Activated CD4-positive, CD25-positive, alpha-beta regulatory T cell treated with anti-CD3 and anti-CD28 coated beads, Interleukin-2, amount 50 U/mL, for 16 hours (primary cell): ENCODE measurements around the gene C1QTNF9.
"Not testable (repeated sequence)": the region's sequence is repeated elsewhere in the genome, so short reads cannot be mapped to it uniquely, and the experiment has no call there.

Experiments used
- DNase-seq: peaks from one replicate; pipeline ENCODE4 v3.0.0-alpha.2; 2020; ENCODE audit warnings: low read depth, low spot score

C1QTNF9 gene, protein sequence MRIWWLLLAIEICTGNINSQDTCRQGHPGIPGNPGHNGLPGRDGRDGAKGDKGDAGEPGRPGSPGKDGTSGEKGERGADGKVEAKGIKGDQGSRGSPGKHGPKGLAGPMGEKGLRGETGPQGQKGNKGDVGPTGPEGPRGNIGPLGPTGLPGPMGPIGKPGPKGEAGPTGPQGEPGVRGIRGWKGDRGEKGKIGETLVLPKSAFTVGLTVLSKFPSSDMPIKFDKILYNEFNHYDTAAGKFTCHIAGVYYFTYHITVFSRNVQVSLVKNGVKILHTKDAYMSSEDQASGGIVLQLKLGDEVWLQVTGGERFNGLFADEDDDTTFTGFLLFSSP

DNA sequence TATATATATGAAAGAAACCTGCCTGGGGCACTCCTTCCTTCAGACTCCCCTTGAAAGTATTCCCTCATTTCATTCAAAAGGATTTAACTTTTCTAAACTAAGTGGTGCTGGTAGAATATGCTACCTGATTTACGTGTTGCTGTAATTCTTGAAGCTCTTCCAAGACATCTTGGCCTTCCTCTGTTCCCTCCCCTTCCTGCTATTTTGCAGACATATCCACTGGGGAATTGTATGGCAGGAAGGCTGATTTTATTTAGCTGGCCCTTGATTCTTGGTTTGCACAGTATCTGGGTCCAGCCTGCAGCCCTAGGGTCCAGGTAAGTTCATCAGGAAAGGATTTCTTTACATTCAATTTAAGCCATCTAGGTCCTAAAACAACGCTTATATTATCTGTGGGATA, at the start of gene C1QTNF9:
TSS of gene C1QTNF9 (plus strand) at position 281 of the 400 bp plus-strand sequence. CDS start 6,424 bp downstream, outside the sequence.
- not testable (repeated sequence) for DNase-seq

DNA sequence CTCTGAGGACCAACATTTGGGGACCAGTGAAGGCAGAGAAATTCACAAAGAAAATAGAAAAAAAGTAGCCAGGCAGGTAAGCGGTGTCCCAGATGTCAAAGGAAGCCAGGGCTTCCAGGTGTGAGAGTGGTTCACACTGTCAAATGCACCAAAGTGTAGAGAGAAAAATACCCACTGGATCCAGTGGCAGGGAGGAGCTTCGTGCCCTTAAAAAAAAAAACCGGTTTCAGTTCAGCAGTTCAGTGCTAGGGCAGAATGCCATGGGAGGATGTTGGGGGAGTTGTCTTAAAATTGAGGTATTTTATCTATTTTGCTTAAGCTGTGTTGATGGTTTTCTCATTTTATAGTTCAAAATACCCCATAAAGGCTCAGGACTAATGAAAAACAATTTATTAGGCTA, 47.8 kb upstream of the C1QTNF9 start:
- no peak for DNase-seq

DNA sequence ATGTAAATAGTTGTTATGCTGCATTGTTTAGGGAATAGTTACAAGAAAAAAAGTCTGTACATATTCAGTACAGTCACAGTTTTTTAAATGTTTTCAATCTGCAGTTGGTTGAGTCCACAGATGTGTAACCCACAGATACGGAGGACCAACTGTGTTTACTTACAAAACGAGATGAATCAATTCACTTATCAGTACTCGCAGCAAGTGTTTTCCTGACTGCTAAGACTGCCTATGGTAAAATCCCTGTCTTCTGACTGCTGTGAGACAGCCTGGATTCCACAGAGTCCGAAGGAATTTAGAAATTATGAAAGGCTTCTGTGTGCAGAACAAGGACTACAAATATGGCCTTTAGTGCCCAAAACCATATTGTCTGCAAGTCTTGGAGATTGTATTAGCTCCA, 45.7 kb upstream of the C1QTNF9 start:
- DNase-seq: no peak

DNA sequence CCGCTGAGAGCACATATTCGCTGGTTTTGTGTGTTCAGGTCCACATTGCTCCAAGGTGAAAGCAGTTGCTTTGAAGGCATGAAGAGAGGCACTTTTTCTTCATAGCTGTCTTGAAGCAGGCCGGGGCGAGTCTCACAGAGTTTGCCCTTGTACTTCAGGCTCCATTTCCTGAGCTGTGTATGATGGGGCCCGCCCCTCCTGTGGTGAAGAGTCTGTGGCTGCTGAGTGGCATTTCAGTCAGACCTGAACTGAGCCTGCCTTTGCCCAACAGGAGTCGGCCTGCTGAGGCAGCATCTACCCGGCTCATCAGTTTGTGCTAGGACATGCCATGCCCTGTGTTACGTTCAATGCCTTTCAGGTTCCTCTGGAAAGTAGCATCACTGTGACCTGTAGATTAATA, 44.4 kb upstream of the C1QTNF9 start:
- peak; percentile 66 for DNase-seq

DNA sequence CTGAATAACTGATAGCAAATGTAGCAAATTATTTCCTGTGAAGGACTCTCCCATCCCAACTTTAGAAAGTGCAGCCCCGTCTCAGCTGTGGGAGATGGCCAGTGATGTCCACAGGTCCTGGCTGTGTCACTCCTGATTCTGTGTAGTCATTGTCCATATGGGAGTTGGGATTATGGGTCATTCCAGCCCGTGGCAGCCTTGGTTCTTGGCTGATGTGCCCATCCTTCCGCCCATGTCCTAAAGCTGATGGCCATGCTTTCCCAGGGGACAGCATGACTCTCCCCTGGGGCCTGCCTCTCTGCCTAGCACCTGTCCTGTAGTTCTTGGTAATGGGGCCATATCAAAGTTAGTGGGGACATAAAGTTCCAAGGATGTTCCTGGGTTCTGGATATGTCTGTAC, 43.9 kb upstream of the C1QTNF9 start:
- DNase-seq: no peak

DNA sequence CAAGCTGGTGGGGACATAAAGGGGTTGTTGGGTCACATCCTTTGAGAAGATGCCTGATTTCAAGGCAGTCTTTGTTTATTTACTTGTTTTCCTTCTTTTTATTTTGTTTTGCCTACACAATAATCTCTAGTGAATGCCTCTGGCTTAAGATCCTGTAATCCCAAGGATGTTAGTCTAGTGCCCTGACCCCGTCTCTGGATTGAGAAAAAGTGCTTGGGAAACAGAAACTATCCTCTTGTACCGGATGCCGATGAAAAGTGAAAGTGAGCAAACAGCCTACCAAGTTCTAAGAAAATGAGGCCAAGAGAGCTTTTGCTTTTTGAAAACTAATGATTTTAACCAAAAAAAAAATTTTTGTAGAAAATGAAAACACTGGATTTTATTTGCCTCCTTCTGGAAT, 42.1 kb upstream of the C1QTNF9 start:
- DNase-seq: no peak

DNA sequence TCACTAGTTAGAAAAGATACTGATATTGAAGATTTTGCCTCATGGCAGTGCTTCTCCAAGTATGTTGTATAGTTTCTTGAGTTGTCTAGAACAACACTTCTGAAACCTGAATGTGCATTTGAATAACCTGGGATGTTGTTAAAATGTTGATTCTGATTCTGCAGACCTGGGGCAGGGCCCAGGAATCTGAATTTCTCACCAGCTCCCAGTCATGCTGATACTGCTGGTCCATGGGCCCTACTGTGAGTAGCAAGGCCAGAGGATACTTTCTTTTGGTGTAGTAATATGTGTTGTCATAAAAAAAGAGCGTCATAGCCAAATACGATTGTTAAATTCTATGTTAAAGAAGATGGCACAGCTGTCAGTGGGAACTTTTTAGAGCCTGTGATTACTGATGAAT, 41.6 kb upstream of the C1QTNF9 start:
- DNase-seq: no peak

DNA sequence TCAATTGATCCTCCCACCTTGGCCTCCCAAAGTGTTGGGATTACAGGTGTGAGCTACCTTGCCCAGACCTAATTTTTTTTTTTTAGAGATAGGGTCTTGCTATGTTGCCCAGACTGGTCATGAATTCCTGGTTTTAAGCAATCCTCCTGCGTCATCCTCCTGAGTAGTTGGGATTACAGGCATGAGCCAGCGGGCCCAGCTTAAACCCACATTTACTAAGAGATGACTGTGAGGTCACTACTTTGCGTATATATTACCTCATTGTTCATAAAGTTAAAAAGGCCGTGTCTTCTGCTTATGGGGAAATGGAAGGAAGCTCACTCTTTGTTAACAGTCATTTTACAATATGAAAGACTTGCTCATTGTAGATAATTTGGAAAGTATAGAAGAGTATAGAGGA, 39.6 kb upstream of the C1QTNF9 start:
- DNase-seq: no peak

DNA sequence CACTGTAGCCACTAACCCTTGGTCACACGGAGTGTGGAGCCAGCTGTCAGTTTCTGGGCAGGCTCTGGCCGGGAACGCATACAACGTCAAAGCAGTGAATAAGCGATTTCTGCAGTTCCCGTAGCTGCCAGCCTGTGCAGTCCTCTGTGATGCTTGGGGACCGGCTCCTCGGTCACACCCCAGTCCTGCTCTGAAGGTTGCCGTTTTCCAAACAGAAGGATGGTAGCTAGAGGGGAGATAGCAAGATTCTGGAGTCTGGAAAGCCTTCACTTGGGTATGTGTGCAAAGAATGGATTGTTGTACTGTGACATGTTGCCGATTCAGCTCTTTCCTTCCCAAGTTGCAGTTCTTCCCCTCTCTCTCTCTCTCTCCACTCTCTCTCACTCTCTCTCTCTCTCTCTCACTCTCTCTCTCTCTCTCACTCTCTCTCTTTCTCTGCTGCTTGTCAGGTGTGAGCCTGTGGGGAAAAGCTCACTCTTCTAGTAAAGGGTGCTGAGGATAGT, 38.7 kb upstream of the C1QTNF9 start:
- DNase-seq: no peak

DNA sequence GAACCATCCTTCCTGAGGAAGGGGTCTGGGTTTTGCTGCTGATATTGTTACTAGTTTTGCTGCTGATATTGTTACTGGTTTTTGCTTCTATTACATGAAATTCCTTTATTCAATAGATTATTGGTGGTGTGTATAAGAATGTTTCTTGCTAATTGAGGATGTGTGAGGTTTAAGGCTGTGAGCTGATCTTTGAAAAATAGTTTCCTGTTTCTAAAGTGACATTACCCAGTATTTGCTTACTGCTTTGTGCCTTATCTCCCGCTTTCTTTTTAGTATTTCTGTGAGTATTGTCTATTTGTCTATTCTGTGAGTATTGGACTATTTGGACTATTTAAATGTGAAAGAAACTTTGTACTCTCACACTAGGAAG, 38.2 kb upstream of the C1QTNF9 start:
- DNase-seq: no peak

DNA sequence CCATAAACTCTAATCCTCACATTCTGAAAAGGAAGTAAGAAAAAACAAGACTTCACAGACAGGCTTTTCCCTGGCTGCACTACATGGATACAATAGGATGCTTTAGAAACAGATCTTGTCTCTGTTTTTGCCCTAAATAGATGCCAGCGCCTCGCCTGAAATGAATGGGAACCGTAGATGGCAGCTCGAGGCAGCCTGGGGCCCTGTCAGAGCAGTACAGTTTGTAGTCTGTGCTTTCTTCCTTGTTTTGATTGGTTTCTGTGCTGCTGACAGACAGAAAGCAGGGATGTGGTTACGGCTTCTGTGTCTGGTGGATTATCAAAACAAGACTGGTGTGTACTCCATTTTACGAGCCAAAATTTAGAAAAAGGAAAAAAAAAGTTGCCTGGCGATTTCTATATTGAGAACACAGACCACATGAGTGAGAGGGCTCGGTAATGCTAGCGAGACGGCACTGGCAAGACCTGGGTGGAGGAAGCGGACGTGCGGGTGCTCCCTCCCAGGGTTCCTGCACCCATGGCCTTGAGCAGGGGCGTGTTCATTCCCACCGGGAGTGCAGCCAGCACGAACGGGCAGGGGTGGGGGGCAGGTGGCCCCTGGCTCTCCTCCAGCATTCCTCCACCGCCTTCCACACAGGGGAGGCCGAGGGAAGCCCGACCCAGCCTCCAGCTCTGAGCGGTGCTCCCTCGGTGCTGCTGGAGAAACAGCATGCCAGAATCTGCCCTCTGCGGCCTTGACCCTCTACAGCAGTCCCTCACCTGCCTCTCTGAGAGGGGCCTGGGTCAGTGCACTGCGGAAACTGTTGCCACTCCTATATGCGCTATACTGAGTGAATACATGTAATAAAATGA, 37.6 kb upstream of the C1QTNF9 start:
- DNase-seq: peak; percentile 51

DNA sequence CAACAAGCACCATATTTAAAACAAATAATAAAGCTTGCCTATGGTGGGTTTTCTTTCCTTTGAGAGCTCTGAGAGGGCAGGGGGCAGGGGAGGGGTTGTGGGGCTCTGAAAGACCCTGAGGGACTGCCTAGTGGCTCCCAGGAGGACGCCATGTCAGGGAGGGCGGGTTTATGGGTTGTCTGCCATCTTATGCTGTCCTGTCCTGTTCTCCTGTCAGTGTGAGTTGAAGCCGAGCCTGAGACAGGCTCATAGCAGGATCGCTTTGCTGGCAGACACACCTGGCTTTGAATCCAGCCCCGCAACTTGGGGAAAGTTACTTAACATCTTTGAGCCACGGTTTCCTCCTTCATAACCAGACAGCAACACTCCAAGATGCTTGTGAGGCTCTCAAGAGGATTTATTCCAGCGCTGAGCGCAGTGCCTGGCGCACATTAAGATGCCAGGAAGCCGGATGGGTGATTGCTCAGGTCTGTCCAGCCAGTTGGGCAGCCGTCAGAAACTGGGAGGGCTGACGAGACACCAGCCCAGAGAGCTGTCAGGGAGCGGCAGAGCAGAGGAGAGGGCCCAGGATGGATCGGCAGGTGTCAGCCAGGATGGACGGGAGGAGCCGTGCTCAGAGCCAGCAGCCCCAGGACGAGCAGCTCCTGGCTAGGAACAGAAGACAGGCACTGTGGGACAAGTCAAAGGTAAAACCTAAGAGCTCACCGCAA, 36.8 kb upstream of the C1QTNF9 start:
- DNase-seq: no peak

DNA sequence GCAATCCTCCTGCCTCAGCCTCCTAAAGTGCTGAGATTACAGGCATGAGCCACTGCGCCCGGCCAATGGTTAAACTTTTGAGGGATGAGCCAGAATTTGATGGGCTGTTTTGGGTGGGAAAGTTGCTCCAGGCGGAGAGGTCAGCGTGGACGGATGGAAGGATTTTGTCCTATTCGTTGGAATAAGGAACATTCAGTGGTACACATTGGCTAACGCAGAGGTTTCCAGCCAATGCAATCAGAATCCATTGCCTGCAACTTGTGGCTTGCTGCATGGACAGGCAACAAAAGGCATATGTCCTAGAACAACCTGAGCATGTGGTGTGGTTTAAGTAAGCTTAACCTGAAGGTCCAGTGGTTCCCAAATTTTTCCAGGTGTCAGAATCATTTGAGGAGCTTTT, 35.5 kb upstream of the C1QTNF9 start:
- DNase-seq: no peak

DNA sequence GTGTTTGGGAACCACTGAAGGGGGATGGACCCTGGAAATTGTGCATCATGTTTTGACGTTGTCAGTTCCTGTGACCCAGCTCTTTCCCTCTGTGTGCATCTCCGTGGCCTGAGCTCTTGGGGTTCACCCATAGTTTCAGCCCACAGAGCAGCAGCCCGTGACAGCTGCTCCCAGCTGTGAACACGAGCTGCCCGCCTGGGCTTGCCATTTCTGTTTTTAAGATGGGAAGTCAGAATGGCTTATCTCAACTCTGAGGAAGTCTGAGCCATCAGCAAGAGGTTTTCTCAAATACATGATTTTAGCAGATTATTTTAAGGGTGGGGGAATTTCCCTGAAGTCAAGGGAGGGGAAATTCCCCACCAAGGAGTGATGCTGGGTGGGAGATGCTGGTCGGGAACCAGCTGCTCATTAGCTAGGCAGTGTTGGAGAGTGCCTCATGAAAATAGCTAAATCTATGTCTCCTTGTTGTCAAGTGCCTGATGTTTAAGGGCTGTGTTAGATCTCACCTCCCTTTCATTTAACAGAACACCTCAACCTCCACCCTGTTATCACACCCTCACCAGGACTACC, 34.8 kb upstream of the C1QTNF9 start:
- no peak for DNase-seq

DNA sequence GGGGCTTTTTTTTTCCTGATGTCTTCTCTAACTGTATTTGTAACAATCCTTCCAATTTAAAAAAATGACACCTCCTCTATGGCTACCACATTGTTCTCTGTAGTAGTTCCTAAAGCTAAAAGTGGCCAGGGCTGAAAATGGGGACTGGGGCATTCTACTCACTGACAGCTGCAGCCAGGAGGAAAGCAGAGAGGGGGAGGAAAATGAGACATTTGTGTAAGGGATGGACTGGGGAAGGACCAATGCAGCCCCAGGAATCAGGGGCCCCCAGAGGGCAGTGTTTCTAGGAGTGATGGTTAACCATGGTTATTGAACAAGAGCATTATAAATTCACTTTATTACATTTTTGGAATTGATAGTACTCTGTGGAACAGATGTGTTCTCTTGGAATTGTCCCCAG, 34.3 kb upstream of the C1QTNF9 start:
- DNase-seq: no peak

DNA sequence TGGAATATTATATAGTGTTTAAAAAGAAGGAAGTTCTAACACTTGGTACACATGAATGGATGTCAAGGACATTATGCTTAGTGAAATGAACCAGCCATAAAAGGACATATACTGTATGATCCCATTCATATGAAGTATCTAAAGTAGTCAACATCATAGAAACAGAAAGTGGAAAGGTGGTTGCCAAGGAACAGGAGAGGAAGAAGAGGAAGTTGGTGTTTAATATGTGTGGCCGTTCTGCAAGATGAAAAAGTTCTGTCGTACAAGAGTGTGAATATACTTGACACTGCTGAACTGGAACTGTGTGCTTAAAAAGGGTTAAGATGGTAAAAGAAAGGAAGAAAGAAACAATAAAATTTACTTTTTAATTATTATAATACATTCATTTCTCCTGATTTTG, 33.1 kb upstream of the C1QTNF9 start:
- no peak for DNase-seq

DNA sequence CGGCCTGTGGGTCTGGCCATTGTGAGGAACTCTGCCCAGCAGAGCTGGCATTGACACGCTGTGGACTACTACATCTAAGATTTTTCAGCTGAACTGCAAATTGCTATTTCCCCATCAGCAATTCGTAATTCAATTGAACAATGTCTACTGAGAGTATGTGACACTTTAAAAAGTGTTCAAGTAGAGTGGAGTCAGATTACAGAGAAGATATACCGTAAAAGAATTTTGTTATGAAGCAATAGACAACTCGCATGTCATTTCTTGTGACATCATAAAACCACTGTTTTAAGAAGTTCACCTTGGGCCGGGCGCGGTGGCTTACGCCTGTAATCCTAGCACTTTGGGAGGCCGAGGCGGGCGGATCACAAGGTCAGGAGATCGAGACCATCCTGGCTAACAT, 32.5 kb upstream of the C1QTNF9 start:
- DNase-seq: no peak

DNA sequence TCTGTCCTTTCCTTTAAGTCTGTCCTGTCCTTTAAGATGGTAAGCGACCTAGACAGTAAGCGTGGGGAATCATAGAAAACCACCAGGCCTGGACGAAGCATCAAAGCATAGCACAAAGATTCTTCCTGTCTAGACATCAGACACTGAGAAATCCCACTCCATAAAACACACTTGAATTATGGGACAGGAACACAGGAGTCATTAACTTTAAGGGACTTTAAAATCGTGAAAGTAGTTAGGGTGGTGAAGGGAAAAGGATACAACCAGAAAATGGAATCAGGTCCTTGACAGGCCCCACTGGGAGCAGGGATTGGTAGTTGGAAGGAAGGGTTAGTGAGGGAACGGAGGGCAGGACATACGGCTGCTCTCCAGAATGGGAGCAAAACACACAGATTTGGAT, 31.6 kb upstream of the C1QTNF9 start:
- no peak for DNase-seq

DNA sequence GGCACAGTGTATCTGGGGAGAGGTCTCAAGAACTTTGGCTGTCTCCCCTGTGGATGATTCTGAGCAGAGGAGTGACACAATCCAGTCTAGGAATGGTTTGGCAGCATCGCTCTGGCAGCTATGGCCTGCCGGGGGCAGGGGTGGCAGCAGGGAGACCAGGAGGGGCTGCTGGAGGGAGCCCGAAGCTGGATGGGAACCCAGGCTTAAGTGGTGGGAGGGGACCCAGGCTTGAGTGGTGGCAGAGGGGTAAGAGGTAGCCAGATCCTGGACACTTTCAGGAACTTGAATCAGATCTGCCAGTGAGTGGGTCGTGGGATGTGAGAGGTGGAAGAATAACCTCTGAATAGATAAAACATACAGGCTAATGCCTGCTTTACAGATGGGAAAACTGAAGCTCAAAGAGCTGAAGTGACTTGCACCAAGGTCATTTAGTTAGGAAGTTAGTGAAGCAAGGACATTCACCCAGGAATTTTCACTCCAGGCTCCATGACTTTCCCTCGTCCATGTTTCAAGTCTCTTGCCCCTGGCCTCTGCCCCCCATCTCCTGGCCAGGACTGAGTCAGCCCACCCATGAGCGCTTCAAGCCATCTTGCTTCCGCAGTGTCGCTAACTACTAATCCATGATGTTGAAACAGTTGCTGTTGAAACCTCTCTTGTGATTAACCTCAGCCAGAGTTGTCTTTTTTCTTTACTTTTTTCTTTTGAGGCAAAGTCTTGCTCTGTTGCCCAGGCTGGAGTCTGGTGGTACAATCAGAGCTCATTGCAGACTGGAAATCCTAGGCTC, 29.9 kb upstream of the C1QTNF9 start:
- DNase-seq: no peak

DNA sequence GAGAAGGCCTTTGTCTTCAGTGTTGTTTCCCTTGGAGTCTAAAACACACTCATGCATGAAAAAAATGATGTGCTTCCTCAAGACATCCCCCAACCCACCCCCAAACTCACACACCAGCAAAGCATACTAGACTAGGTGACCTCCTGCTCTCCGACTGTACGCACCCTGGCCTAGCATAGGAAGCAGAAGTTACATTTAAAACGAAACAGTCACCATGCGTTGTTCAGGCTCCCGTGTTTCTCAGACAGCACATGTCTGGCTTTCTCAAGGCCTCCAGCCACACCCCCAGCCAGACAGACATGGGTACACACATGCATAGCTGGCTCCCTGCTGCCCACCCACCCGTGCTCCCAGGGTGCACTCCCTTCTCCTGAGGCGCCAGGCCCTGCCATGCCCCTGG, 28.7 kb upstream of the C1QTNF9 start:
- DNase-seq: no peak
